HG02870 (cell line): Measurements from ENCODE around the gene TNFAIP8L2.
"Not testable (repeated sequence)": the region's sequence is repeated elsewhere in the genome, so short reads cannot be mapped to it uniquely, and the experiment has no call there.

ENCODE experiments used
- ATAC-seq: cut with Tn5 transposase; IDR thresholded peaks from one replicate; pipeline ENCODE4 v1.9.1; 2021; ENCODE audit warnings: mild to moderate bottlenecking, moderate library complexity; ENCODE audit not compliant: unreplicated experiment

The TNFAIP8L2 gene

DNA sequence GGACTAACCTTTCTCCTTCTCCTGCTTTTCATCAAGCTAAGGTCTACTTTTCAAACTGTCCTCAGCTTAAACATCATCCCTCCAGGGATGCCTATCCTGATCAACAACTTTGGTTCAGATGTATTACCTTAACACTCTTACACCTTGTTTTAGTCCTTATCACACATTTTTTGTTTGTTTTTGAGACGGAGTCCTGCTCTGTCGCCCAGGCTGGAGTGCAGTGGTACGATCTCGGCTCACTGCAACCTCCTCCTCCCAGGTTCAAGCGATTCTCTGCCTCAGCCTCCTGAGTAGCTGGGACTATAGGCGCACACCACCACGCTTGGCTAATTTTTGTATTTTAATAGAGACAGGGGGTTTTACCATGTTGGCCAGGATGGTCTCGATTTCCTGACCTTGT lies 32.2 kb downstream of the TNFAIP8L2 start:
- ATAC-seq: not testable (repeated sequence)

DNA sequence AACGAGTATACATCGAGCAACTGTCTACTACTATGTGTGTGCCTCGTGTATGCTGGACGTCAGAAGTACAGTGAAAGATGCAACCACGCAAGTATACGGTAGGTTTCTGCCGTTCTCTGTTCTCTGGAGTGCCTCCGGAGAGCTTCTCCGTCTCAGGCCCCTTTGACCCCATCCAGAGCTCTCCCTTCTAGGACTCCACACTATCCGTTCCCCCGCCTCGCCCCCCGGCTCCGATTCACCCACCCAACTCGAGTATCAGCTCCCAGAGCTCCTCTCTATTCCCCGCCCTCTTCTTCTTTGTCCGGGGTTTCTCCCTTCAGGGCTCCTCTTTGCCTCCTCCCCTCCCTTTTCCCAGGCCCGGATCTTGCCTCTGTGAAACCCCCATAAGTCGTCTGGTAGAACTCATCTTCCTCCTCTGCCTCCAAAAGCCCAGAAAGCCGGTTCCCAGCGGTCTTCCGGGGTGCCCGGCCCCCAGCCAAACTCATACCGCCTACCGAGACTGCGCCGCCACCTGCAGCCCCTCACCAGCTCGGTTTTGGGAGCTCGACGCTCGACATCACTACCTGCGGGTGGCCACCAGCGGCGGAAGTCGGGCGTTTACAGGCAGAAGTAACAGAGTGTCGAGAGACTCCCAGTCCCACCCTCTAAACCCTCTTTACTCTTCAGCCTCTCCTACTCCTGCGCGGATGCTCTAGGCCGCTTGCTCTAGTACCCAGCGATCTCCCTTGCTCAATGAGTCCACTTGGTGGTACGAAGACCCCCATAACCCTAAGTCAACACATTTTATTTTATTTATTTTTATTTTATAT lies 33.4 kb downstream of the TNFAIP8L2 start, which contains the start of gene VPS72:
TSS of gene VPS72 (minus strand) at position 561 of the 809 bp plus-strand sequence. CDS start at position 485, 76 bp downstream.
- peak; percentile 84 for ATAC-seq

GRCh38 chr1:151192047-151192446 lies 35.6 kb downstream of the TNFAIP8L2 start:
- ATAC-seq: no peak

DNA sequence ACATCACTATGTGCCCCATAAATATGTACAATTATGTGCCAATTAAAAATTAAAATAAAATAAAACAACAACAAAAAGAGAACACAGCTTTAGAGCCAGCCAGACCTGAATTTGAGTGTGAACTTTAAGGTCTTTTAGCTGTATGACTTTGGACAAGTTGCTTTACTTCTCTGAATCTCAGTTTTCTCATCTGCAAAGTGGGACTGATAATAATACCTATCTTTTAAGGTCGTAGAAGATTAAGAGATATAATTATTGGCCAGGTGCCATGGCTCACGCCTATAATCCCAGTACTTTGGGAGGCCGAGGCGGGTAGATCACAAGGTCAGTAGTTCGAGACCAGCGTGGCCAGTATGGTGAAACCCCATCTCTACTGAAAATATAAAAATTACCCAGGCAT lies 36.9 kb downstream of the TNFAIP8L2 start:
- ATAC-seq: no peak

DNA sequence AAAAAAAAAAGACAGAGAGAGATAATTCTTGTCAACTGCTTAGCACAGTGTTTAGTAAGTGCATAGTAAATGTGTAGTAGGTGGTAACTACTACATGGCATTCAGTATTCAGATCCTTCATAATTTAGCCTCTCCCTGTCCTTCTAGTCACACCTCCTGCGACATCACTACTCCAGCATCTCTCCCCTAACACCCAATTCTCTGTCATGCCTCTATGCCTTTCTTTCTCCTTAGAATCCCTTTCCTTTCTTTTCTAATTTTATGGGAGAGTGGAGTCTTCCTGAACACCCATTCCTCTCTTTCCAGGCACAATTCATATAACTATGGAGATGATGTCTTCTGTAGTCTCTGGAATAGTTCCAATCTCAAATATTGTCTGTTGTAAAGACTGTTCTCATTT lies 37.4 kb downstream of the TNFAIP8L2 start:
- no peak for ATAC-seq

DNA sequence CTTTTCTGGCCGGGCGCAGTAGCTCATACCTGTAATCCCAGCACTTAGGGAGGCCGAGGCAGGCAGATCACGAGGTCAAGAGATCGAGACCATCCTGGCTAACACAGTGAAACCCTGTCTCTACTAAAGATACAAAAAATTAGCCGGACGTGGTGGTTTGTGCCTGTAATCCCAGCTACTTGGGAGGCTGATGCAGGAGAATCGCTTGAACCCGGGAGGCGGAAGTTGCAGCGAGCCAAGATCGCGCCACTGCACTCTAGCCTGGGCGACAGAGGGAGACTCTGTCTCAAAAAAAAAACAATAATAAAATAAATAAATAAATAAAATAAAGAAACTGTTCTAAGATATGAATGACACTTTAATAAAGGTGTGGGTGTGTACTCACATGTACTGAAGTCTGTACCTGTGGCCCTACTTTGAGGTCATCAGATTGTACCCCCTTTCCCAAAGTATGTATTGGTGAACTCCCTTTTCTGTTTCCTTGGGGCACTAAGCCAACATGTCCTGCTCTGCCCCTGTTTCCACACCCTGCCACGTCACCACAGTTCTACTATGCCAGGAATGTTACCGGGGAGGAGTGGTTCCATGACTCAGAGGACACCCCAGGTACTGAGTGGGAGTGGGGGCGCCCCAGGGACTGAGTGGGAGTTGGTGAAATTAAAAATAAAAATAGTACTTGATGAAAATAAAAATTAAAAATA lies 38.6 kb downstream of the TNFAIP8L2 start:
- ATAC-seq: not testable (repeated sequence)

DNA sequence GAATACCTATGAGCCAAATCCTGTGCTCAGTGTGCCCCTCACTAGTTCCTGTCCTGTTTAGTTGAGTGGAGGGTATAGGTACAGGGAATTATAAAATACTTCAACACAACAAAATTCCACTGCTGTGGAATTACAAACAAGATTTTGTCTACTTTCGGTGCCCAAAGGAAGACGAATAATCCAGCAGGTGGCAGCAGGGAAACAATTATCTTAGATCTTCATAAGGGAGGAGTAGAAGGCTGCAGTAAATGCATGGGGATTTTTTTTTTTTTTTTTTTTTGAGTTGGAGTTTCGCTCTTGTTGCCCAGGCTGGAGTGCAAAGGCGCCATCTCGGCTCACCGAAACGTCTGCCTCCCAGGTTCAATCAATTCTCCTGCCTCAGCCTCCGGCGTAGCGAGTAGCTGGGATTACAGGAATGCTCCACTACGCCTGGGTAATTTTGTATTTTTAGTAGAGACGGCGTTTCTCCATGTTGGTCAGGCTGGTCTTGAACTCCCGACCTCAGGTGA lies 39.9 kb downstream of the TNFAIP8L2 start:
- ATAC-seq: no peak

DNA sequence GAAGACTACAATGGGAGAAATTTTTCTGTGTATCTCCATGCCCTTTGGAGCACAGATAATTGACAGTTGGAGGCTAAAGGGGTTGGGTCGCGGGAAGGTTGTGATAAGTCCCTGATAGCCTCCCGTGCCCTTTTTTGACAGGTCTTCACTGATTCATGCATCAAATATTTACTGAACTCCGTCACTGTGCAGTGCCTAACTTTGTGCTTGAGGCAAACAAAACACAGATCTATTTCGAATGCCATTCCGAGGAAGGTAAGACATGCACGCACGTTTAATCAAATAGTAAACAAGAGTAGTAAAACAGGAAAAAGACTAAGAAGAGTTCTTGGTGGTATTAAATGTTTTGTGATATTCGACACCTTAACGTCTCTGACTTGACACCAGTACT lies 41.4 kb downstream of the TNFAIP8L2 start:
- no peak for ATAC-seq

DNA sequence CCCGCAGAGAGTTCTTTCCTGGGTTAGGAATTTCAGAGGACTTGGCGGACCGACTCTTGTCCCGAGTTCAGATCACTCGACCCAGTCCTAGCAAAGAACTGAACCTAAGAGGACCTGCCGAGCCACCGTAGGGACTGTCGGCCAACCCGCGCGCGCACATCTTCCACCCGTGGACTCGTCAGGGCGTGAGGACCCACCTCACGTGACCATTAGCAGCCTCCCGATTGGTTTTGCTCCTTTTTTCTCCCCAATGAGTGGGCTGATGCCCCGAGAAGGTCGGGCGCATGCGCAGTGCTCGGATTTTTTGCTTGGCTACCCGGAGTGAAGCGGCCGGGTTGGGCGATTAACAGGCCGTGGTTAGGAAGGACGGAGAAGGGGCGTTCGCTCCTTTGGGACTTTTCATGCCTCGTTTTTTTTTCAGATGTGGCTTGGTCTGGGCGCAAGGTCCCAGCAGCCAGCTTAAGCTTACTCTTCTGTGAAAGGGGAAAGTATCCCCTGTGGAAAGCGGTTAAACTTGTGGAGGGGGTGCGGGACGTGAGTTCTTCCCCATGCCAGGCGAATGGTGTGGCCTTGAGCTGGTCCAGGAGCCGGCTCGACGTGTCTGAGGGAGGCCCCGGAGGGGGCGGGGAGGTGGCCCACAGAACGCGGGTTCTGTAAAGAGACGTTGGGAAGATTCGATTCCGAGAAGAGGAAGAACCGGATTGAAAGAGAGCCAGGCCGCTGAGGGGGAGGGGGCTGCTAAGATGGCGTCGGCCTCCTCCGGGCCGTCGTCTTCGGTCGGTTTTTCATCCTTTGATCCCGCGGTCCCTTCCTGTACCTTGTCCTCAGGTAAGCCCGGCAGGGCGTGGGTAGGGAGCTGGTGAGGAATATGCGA lies 42.0 kb downstream of the TNFAIP8L2 start, which contains the start of gene PIP5K1A:
TSS of gene PIP5K1A (plus strand) at position 299 of the 874 bp plus-strand sequence. CDS start at position 744, 445 bp downstream.
- peak; percentile 79 for ATAC-seq

- ATAC-seq: no peak
Measured at GRCh38 chr1:151199873-151200581, 43.6 kb downstream of the TNFAIP8L2 start.

DNA sequence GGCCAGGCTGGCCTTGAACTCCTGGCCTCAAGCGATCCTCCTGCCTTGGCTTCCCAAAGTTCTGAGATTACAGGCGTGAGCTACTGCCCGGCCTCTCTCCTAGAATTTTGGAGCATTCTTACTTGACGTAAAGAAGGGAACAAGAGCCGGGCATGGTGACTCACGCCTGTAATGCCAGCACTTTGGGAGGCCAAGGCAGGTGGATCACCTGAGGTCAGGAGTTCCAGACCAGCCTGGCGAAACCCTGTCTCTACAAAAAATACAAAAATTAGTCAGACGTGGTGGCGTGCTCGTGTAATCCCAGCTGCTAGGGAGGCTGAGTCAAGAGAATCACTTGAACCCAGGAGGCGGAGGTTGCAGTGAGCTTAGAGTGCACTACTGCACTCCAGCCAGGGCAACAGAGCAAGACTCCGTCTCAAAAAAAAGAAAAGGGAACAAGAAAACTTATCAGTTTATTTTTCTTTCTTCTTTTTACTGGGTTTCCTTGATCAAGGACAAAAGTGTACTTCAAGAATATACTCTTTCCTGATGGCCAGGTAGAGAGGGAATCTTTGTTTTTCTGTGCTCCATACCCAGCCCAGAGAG lies 49.0 kb downstream of the TNFAIP8L2 start:
- not testable (repeated sequence) for ATAC-seq
